Measurements from ENCODE around the gene EIF4G3.
"Not testable (repeated sequence)": the region's sequence is repeated elsewhere in the genome, so short reads cannot be mapped to it uniquely, and the experiment has no call there.

The EIF4G3 gene

DNA sequence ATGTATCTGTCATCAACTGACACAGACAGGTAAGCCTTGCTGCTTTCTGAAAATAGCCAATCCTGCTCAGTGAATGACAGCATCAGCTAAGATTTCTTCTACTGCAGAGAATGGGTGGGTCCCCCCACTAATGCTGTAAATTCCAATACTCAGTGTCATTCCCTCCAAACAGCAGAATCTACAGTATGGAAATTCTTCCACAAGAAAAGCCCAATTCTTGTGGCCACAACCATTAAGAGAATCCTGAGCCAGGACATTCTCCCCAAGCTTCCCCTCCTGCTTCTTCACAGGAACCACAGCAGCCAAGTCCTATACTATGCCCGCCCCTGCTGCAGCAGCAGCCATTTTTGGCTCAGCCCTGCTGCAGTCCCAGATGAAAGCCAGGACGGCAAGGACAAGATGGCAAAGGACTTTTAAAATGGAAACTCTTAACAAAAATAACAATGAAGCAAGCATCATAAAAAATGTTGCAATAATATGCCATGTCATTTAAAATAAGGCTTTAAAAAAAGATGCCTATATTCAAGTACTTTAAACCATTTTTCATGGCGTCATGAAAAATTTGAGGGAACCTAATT is 26.8 kb downstream of the EIF4G3 start:
- peak; percentile 87 for DNase-seq (ENCODE audit: low spot score)

DNA sequence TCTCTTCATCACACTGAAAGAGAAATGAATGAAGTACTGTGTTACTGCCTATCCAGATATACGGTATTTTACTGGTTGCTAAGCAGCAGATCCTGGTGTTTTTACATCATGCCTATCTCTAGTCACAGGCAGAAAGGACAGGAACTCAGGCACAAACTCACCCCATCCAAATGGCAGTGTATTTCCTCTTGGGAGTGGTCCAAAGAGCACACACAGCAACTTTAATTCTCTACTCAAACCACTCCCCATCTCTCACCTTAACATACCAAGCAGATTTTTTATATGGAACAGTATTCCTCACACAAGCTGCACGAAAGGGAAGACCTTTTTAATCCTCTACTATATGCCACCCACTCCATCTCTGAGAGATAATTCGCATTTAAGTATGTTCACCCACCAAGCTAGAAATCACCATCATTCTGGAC is 27.3 kb downstream of the EIF4G3 start:
- peak; percentile 42 for DNase-seq (ENCODE audit: low spot score)

DNA sequence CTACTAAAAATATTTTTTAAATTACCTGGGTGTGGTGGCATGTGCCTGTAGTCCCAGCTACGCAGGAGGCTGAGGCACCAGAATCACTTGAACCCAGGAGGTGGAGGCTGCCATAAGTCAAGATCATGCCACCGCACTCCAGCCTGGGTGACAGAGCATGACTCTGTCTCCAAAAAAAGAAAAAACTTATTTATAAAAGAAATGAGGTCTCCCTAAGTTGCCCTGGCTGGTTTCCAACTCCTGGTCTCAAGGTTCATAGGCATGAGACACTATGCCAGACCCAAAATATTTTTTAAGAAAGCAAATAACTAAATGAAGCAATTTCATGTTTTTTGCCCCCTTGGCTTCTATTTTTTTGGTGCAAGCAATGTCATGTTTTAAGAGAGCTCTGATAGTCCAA is 32.9 kb downstream of the EIF4G3 start:
- DNase-seq (ENCODE audit: low spot score): no peak

DNA sequence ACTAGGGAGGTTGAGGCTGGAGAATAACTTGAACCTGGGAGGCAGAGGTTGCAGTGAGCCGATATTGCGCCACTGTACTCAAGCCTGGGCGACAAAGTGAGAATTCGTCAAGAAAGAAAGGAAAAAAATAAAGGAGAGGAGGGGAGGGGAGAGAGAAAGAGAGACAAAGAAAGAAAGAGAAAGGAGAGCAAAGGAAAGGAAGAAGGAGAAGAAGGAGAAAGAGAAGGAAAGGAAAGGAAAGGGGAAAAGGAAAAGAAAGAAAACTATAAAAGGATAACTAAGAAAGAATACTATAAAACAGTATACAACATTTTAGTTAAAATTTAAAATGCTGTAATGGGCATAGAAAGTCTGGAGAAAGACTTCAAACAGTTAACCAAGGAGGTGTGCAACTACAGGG is 33.6 kb downstream of the EIF4G3 start:
- DNase-seq (ENCODE audit: low spot score): no peak

DNA sequence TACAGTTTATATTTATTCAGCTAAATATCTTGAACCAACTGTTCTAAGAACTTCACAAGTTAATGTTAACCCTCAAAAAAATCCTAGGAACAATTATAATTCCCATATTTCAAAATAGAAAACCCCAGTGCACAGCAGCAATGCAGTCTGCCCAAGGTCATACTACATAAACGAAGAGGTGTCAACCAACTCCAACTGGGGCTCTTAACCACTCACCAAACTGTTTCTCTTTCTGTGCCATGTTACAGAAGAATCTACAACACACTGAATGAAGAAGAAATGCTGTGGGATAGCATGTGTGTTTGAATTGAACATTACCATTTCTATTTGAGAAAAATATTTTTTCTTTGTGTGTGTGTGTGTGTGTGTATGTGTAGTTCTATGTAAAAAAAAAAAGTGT is 35.7 kb downstream of the EIF4G3 start:
- DNase-seq (ENCODE audit: low spot score): no peak

DNA sequence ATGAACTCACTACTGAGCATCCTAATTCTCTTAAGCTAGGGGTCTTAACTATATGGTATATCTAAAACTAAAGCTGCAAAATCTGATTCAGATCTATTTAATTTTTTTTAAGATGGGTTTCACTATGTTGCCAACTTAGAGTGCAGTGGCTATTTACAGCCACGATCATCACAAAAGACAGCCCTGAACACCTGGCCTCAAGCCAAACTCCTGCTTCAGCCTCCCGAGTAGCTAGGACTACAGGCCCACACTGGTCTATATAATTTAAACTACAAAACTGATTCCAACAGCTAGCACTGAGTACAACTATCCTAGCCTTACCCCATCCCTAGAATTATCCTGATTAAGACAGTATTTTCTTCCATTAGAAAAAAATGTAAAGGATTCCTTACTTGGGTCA is 37.1 kb downstream of the EIF4G3 start:
- no peak for DNase-seq (ENCODE audit: low spot score)

DNA sequence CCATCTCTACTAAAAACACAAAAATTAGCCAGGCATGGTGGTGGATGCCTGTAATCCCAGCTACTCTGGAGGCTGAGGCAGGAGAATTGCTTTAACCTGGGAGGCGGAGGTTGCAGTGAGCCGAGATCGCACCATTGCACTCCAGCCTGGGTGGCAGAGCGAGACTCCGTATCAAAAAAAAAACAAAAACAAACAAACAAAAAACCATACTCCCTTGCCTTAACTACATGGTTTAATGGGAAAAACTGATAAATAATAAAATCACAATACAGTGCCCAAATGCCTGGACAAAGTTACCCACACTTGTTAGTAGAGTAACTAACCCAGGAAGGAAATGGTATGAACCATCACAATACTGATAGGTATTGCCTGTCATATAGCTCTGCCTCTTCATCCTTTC is 40.4 kb downstream of the EIF4G3 start:
- not testable (repeated sequence) for DNase-seq (ENCODE audit: low spot score)

DNA sequence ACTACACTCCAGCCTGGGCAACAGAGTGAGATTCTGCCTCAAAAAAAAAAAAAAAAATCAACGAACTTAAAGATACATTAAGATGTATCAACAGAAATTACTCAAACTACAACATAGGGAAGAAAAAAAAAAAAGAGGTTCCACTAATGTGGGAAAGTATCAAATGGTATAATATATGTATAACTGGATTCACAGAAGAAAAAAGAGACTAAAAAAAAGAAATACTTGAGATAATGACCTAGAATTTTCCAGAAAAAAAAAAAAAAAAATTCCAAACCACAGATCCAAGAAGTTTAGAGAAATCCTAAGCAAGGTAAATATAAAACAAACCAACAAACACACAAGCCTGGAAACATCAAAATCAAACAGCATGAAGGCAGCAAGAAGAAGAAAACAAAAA is 45.5 kb downstream of the EIF4G3 start:
- DNase-seq (ENCODE audit: low spot score): no peak

DNA sequence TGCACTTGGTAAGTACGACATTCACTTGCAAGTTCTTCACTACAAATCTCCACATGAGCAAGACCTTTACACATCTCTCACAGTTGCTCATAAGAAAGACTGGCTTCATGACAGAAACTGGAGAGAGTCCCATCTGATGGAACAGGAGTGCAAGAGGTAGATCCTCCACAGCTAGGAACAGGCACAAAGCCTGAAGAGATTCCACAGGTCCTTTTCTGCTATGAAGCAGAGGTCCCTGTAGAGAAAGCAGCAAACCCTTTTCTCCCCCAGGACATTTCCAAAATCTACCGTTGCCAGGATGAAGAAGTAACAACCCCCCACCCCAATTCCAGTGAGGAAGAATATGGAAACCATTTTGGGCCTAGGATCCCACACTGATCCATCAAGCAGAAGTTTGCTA is 47.3 kb downstream of the EIF4G3 start:
- DNase-seq (ENCODE audit: low spot score): no peak

DNA sequence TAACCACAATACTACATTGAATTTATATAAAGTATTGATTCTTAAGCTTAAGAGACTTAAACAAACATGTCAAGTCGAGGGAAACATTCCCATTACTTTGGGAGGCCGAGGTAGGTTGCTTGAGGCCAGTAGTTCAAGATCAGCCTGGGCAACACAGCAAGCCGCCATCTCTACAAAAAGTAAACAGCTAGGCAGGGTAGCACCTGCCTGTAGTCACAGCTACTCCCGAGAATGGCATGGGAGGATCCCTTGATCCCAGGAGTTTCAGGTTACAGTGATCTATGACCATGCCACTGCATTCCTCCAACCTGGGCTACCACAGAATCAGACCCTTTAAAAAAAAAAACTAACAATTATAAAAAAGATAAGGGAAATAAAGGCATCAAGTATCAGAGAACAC is 50.4 kb downstream of the EIF4G3 start:
- DNase-seq (ENCODE audit: low spot score): no peak

DNA sequence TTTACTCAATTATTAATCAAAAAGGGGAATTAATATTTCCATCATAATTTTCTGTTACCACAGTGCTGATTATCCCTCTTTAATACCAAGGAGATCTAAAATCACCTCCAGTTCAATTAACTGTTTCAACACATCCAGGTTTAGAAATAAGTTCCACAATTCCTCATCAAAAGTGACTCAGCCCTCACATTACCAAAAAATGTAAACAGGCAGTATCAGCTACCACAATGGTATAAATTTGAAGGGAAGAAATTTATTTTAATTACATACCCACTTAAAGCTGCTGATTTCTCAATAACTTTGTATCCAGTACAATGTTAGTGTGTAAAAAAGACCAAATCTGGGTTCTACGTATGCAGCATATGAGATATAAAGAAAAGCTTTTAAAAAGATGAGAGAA is 51.9 kb downstream of the EIF4G3 start:
- DNase-seq (ENCODE audit: low spot score): peak; percentile 58

DNA sequence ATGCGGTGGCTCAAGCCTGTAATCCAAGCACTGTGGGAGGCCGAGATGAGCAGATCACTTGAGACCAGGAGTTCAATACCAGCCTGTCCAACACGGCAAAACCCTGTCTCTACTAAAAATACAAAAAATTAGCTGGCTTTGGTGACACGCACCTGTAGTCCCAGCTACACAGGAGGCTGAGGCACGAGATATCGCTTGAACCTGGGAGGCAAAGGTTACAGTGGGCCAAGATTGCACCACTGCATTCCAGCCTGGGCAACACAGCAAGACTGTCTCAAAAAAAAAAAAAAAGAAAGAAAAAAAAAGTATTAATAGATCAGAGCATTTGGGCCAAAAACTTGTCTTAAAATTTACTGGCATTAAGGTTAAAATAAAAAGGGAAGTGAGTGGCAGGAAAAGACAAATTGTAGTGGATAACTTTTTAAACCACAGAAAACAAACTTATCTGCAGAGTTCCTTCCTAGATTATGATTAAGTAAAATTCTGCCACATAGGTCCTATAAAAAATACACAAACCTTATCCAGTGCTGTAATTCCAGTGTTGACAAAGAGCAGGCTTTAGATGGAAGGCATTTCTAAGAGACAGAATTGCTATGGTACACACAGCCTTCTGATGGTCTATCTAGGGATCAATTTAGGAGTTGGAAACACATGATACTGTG is 53.3 kb downstream of the EIF4G3 start:
- no peak for DNase-seq (ENCODE audit: low spot score)

DNA sequence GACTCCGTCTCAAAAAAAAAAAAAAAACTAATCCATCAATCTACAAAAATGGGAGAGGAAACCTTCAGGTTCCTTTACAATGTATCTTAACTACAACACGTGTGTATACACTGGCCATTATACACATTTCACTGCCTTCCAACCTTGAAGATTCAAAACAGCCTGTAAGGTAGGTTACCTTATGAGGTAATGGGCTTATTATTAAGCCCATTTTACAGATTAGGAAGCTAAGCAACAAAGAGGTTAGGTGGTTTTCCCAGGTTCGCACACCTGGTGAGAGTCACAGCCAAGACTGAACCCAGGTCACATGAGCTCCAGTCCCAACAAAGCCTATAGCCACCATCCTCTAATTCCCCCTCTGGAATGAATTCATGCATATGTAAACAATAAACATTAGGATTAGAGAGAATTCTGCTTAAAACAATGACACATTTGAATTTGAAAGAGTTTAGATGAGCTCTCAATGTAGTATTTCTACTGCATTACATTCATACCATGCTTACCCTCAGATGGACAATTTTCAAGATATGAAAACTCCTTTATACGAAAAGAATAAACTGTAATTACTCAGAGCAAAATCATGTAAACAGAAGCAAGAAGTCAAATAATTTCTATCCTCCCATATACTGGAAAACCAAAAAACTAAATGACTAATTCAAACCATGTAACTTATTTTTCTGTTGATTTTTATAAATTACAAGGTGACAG is 54.8 kb downstream of the EIF4G3 start:
- DNase-seq (ENCODE audit: low spot score): no peak

DNA sequence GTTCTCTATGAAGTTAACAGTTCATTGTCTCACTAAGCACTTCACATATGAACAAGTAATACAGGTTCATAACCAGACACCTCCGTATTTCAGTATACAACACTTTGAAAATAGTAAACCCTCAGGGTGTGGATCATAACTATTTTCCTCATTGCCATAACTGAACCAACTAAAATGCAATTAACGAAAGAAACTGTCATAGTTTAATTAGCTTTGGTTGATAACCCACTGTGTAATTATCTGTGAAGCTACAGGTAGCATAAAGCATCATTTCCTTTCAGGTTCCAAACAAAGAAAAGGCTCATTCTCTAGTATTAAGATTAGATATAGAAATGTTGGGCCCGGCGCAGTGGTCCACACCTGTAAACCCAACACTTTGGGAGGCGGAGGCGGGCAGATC is 58.5 kb downstream of the EIF4G3 start:
- DNase-seq (ENCODE audit: low spot score): no peak

DNA sequence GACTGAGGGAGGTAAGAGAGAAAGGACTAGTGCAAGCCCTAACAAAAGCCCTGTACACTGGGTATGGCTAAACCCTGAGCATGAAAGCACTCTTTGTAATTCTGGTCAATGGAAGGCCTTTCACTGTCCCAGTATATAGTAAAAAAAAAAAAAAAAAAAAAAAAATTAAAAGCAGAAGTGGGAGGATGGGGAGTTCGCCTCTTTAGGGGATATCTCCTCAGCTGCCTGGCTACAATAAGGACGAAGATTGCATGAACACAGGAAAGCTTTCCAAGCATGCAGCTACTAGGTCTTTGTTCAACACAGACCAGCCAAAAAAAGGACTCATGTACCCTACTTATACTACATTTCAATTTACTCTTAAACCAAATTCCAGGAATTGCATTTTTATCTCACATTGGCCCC is 59.1 kb downstream of the EIF4G3 start:
- no peak for DNase-seq (ENCODE audit: low spot score)

DNA sequence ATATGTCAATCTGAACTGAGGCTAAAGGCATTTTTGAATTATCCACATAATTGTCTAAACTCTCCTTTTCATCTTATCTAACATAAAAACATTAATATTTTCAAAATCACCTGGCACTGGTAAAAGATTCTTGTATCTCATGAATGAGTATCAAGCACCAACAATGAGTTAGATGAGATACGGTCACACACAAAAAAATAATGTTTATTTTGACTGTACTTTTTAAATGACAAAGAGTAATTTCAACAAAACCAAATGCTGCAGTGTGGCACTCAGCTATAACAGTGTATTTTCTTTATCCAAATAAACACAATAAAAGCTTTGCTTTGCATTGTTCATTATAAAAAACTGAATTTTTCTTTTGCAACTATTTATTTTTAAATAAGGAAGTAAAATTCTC is 59.5 kb downstream of the EIF4G3 start:
- DNase-seq (ENCODE audit: low spot score): no peak

DNA sequence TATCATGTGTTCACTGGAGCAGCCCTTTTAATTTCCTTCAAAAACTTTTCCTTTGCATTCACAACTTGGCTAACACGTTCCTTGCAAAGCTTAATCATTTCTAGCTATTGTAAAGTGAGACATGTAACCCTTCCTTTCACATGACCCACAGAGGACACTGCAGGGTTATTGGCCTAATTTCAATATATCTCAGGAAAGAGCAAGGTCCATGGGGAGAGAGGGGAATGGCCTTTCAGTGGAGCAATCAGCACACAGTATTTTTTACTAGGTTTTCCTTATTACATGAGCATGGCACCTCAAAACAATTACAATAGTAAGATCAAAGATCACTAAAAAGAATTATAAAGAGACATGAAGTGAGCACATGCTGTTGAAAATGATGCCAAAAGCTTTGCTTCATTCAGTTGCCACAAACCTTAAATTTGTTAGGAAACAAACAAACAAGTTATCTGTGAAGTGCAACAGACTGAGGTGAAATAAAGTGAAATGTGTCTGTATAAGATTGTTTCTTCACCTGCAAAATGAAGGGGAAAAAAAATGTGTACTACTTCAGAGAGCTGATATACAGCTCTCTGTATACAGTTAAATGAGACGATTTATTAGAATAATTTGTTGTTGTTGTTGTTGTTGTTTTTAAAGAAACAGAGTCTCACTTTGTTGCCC is 61.5 kb downstream of the EIF4G3 start:
- no peak for DNase-seq (ENCODE audit: low spot score)

DNA sequence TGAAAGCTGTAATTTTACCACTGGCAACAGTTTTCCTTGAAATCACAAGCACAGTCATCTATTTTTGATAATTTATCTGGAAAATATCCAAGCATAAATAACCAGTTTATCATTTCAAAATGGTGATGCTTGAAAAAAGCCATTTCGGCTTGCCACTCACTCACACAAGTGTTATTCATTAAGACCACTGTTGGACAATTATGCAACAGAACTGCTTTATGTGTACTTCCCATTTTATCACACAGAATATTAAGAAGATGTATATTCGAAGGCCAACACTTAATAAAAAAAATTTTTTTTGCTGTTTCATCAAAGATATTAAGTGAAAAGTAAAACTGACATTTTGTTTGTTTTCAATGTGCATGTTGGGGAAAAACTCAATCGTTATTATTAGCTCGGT is 62.3 kb downstream of the EIF4G3 start:
- DNase-seq (ENCODE audit: low spot score): no peak

DNA sequence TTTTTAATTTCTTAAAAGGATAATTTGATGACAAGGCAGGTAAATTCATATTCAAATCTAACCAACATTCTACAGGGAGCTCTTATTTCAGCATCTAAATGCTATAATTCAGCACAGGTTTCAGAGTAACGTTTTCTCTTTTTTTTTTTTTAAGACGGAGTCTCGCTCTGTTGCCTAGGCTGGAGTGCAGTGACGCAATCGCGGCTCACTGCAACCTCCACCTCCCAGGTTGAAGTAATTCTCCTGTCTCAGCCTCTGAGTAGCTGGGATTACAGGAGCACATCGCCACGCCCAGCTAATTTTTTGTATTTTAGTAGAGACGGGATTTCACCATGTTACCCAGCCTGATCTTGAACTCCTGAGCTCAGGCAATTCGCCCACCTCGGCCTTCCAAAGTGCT is 66.5 kb downstream of the EIF4G3 start:
- DNase-seq (ENCODE audit: low spot score): no peak

DNA sequence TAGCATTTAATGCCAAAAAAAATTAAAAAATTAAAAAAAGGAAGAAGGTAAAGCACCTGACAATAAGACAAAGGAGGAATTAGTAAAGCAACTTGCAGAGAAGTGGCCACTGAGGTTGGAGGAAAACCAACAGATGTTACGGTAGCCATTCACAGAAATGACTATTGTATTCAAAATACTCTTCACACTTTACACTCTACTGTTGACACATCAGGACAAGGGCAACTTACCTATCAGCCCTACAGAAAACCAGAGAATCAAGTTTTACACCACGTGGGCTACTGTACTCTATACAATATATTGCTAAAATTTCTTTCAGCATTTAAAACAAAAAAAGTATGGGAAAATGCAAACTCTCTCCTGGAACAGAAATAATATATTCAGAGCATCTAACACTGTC is 70.0 kb downstream of the EIF4G3 start:
- DNase-seq (ENCODE audit: low spot score): no peak

DNA sequence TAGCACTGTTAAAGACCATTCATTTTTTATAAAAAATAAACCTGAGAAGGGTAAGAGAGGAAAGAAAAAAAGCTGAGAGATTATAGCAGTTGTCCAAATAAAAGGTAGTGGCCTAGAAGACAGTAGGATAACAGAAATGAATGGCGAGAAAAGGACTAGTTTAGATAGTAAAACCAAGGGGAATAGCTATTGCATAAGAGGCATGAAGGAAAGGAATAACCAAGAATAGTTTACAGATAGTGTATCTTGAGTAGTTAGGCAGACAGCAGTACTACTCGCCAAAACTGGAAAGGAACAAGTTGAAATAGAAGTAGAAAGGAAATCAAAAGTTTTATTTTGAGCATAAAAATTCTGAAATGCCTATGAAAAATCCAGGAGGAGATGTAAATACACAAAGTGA is 70.5 kb downstream of the EIF4G3 start:
- no peak for DNase-seq (ENCODE audit: low spot score)

DNA sequence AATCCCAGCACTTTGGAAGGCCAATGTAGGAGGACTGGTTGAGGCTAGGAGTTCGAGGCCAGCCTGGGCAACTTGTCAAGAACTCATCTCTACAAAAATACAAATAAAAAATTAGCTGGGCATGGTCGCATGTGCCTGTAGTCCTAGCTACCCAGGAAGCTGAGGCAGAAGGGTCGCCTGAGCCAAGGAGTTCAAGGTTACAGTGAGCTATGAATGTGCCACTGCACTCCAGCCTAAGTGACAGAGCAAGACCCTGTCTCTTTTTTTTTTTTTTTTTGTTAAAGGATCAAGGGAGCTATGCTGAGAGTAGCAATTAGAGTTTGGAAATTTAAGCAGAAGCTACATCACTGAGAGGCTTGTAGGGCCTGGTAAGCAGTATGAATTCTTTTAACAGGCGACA is 70.9 kb downstream of the EIF4G3 start:
- no peak for DNase-seq (ENCODE audit: low spot score)

DNA sequence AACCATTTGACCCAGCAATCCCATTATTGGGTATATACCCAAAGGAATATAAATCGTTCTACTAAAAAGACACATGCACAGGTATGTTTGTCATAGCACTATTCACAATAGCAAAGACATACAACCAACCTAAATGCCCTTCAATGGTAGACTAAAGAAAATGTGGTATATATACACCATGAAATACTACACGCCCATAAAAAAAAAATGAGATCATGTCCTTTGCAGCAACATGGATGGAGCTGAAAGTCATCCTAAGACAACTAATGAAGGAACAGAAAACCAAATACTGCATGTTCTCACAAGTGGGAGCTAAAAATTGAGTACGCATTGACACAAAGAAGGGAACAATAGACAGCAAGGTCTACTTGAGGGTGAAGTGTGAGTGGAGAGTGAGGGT is 72.0 kb downstream of the EIF4G3 start:
- DNase-seq (ENCODE audit: low spot score): no peak
